Gastrocnemius medialis (tissue), 4 donors: ENCODE data around the gene CGRRF1.

Experiments
- CTCF ChIP-seq, 5 experiments: fragments of 450-650 bp in 3 of 5; fragments of 200-600 bp in 2 of 5; sonication (generic) in 2 of 5; IDR thresholded peaks in 4 of 5; conservative IDR thresholded peaks in 1 of 5; 1 replicate in 4 of 5; 2 replicates in 1 of 5; pipeline ENCODE4 v1.5.1; 2016 to 2019; ENCODE audit warnings: antibody characterized with exemption in 5 of 5, mild to moderate bottlenecking in 3 of 5, moderate library complexity in 3 of 5
- POLR2A ChIP-seq, 2 donors: fragments of 450-650 bp; IDR thresholded peaks; one replicate each; pipeline ENCODE4 v1.6.1; 2017; ENCODE audit warnings: antibody characterized with exemption in 2 of 2, mild to moderate bottlenecking in 2 of 2, moderate library complexity in 2 of 2

DNA sequence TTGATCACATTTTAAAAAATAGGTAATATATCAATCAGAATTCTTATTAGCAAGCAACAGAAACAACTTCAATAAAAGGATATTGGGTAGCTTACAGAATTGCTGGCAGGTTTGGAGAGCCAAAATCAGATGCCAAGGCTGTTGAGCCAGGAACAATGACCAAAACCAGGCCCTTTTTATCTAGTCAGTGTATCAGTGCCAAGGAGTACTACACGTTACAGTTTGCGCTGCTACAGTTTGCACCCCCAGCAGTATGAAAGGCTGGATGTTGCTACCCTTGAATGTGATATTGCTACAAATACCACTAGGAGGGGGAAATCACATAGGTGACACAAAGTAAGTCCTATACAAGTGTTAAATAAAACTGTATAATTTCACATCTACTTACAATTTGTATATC, 19.3 kb downstream of the CGRRF1 start:
- no peak for TF ChIP-seq CTCF (IDR thresholded peaks at IDR 0.05 in 4 of 5, conservative IDR thresholded peaks at IDR 0.05 in 1 of 5)
- no peak for TF ChIP-seq POLR2A (IDR thresholded peaks at IDR 0.05)
